SU-DHL-6 (cell line): ENCODE measurements around the gene ERC1.

ENCODE experiments used
- H2AFZ ChIP-seq: fragments of 200-600 bp; sonication (generic); 2 replicates; pipeline ENCODE4 v1.6.1; 2014; ENCODE audit warnings: low read depth, mild to moderate bottlenecking, moderate library complexity, mixed read lengths, antibody characterized with exemption, low read length; ENCODE audit not compliant: severe bottlenecking
- H3F3A ChIP-seq: fragments of 200-600 bp; shearing (Covaris generic); 2 replicates; pipeline ENCODE4 v1.6.0; 2016; ENCODE audit warnings: antibody characterized with exemption, mild to moderate bottlenecking; ENCODE audit not compliant: insufficient read depth
- H3K27ac ChIP-seq: fragments of 200-600 bp; sonication (generic); 2 replicates; pipeline ENCODE4 v1.5.1; 2016; ENCODE audit warnings: low read depth, mild to moderate bottlenecking, low read length, moderate library complexity, mixed read lengths
- H3K27me3 ChIP-seq: fragments of 200-600 bp; sonication (generic), shearing (Covaris generic); 2 replicates; pipeline ENCODE4 v1.6.0; 2014; ENCODE audit warnings: mild to moderate bottlenecking, low read length
- H3K36me3 ChIP-seq: fragments of 200-600 bp; sonication (generic); 2 replicates; pipeline ENCODE4 v1.6.1; 2014; ENCODE audit warnings: mild to moderate bottlenecking, low read length, mixed read lengths
- H3K4me2 ChIP-seq: fragments of 300-600, 200-600 bp; shearing (Covaris generic), sonication (generic); 2 replicates; pipeline ENCODE4 v1.6.0; 2014; ENCODE audit warnings: low read length, low read depth, mild to moderate bottlenecking; ENCODE audit not compliant: poor library complexity, severe bottlenecking
- H3K4me3 ChIP-seq: fragments of 200-600 bp; sonication (generic); 2 replicates; pipeline ENCODE4 v1.5.1; 2014; ENCODE audit warnings: antibody characterized with exemption, low read length, mild to moderate bottlenecking, mixed read lengths; ENCODE audit not compliant: insufficient read depth, poor library complexity, severe bottlenecking
- H3K79me2 ChIP-seq: fragments of 200-600 bp; sonication (generic); 2 replicates; pipeline ENCODE4 v1.6.1; 2014; ENCODE audit warnings: mild to moderate bottlenecking, low read length, moderate library complexity; ENCODE audit not compliant: insufficient read depth
- H3K9ac ChIP-seq: fragments of 200-600 bp; sonication (generic); 2 replicates; pipeline ENCODE4 v1.7.0; 2014; ENCODE audit warnings: mild to moderate bottlenecking, low read length
- H3K9me2 ChIP-seq: fragments of 200-600 bp; sonication (generic); replicated peaks from 2 replicates; pipeline ENCODE4 v1.6.1; 2014; ENCODE audit warnings: low read length; ENCODE audit not compliant: insufficient read depth
- H3K9me3 ChIP-seq: fragments of 200-600 bp; sonication (generic); 2 replicates; pipeline ENCODE4 v1.6.1; 2014; ENCODE audit warnings: low read length, mixed read lengths; ENCODE audit not compliant: insufficient read depth
- H4K20me1 ChIP-seq: fragments of 200-600 bp; sonication (generic); 2 replicates; pipeline ENCODE4 v1.6.1; 2014; ENCODE audit warnings: low read depth, mild to moderate bottlenecking, antibody characterized with exemption, low read length, moderate library complexity, mixed read lengths
- EZH2phosphoT487 ChIP-seq: fragments of 200-600 bp; sonication (generic), shearing (Covaris generic); conservative IDR thresholded peaks from 2 replicates; pipeline ENCODE4 v1.6.1; 2018; ENCODE audit warnings: mild to moderate bottlenecking, antibody characterized with exemption, low read length, moderate library complexity, mixed read lengths
- TF ChIP-seq, protein P1 (sequence below): fragments of 200-600 bp; sonication (generic); IDR thresholded peaks from one replicate; pipeline ENCODE4 v1.5.1; 2017; ENCODE audit warnings: antibody characterized with exemption, mild to moderate bottlenecking, low read length, moderate library complexity; ENCODE audit not compliant: insufficient read depth, poor library complexity, severe bottlenecking

The ERC1 gene

DNA sequence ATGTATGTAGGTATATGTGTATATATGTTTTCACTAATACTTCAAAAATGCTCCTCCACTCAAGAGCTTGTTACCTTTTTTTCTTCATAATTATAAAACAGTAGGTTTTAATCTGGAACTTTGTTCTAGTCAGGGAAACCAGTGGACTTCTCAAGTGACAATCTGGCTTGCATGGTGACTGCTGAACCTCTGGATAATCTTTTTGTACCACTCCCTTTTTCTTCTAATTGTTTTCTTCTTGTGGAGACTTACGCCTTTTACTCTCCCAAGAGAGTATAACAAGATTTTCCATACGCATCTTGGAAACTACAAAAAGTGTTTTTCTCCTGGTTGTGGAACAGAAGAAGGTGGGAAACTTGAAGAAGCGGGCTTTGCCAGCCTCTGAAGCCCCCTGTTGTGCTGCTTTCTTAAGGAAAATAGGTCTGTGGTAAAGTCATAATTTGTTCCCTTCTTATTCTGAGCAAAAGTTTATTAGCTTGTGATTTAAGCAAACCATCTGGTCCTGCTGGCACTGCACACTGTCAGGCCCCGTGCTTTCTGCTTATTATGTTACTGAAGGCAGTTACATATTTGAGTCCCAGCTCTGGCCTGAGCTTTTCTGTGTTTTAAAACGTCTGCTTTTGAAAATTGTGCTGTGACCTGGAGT lies 291.8 kb downstream of the ERC1 start:
- H3K9ac ChIP-seq: no peak overlapping the region
- no peaks in the 10 kb centered on the region for H3K79me2 ChIP-seq
- no peaks in the 10 kb centered on the region for H3K9me3 ChIP-seq
- H3K27me3 ChIP-seq: no peaks in the 10 kb centered on the region
- H3K4me3 ChIP-seq: no peak overlapping the region
- no peaks in the 10 kb centered on the region for H4K20me1 ChIP-seq
- no peak overlapping the region for H3K27ac ChIP-seq
- no peak overlapping the region for H3K4me2 ChIP-seq
- TF ChIP-seq, protein P1, sequence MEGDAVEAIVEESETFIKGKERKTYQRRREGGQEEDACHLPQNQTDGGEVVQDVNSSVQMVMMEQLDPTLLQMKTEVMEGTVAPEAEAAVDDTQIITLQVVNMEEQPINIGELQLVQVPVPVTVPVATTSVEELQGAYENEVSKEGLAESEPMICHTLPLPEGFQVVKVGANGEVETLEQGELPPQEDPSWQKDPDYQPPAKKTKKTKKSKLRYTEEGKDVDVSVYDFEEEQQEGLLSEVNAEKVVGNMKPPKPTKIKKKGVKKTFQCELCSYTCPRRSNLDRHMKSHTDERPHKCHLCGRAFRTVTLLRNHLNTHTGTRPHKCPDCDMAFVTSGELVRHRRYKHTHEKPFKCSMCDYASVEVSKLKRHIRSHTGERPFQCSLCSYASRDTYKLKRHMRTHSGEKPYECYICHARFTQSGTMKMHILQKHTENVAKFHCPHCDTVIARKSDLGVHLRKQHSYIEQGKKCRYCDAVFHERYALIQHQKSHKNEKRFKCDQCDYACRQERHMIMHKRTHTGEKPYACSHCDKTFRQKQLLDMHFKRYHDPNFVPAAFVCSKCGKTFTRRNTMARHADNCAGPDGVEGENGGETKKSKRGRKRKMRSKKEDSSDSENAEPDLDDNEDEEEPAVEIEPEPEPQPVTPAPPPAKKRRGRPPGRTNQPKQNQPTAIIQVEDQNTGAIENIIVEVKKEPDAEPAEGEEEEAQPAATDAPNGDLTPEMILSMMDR: no peak
- TF ChIP-seq EZH2phosphoT487: no peak
- no peaks in the 10 kb centered on the region for H3K36me3 ChIP-seq
- H2AFZ ChIP-seq: no peak overlapping the region
- H3K9me2 ChIP-seq: no peaks in the 10 kb centered on the region
- H3F3A ChIP-seq: no peaks in the 10 kb centered on the region

DNA sequence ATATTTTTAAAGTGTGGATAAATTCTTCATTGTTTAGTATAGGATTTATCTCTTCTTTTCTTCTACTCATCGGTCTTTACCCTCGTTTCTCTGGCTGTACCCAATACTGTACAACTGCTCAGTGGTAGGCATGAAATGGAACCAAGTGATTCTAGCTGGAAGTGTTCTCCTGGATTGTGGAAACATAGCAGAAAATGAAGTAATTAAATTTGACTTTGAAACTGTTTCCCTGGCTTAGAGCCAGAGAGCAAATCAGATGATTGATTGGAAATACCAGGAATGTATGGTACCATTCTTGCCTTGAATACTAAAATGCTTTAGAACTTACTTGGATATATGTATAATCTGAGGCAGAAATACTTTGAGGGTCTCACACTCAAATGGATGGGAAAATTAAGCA lies 292.3 kb downstream of the ERC1 start:
- H3K27me3 ChIP-seq: no peaks in the 10 kb centered on the region
- no peak overlapping the region for H2AFZ ChIP-seq
- H3F3A ChIP-seq: no peaks in the 10 kb centered on the region
- TF ChIP-seq EZH2phosphoT487: no peak
- TF ChIP-seq, protein P1: no peak
- no peak overlapping the region for H3K4me3 ChIP-seq
- no peaks in the 10 kb centered on the region for H3K79me2 ChIP-seq
- no peak overlapping the region for H3K9ac ChIP-seq
- no peaks in the 10 kb centered on the region for H3K9me2 ChIP-seq
- H4K20me1 ChIP-seq: no peaks in the 10 kb centered on the region
- H3K4me2 ChIP-seq: no peak overlapping the region
- no peaks in the 10 kb centered on the region for H3K36me3 ChIP-seq
- H3K9me3 ChIP-seq: no peaks in the 10 kb centered on the region
- H3K27ac ChIP-seq: no peak overlapping the region

- H3K27me3 ChIP-seq: no peaks in the 10 kb centered on the region
- no peaks in the 10 kb centered on the region for H3K36me3 ChIP-seq
- H3K4me2 ChIP-seq: no peak overlapping the region
- H2AFZ ChIP-seq: no peak overlapping the region
- no peaks in the 10 kb centered on the region for H3F3A ChIP-seq
- no peaks in the 10 kb centered on the region for H3K79me2 ChIP-seq
- no peaks in the 10 kb centered on the region for H4K20me1 ChIP-seq
- H3K9me2 ChIP-seq: no peaks in the 10 kb centered on the region
- H3K9ac ChIP-seq: no peak overlapping the region
- no peaks in the 10 kb centered on the region for H3K9me3 ChIP-seq
- TF ChIP-seq, protein P1: no peak
- no peak for TF ChIP-seq EZH2phosphoT487
- H3K27ac ChIP-seq: no peak overlapping the region
- no peak overlapping the region for H3K4me3 ChIP-seq
Observed at GRCh38 chr12:1284611-1285010, 293.6 kb downstream of the ERC1 start.
